GM10248 (cell line): ENCODE data around the gene CCDC92B.

ENCODE experiments used
- CTCF ChIA-PET: fragments of 300-600 bp; sonication (Branson Sonifier 250); formaldehyde crosslinking; extraction: SDS; loops from one replicate; lab custom pipeline; 2021; ENCODE audit warnings: antibody characterized with exemption; lab: Yijun Ruan, JAX
- POLR2A ChIA-PET: fragments of 350-650 bp; sonication (Branson Sonifier 250); formaldehyde crosslinking; extraction: SDS; loops from one replicate; lab custom pipeline; 2020; ENCODE audit warnings: antibody characterized with exemption; lab: Yijun Ruan, JAX
- DNase-seq: peaks from one replicate; pipeline ENCODE4 v3.0.0; 2012; ENCODE audit errors: extremely low spot score
- TF ChIP-seq, protein P1 (sequence below): IDR thresholded peaks from 2 replicates; pipeline ENCODE4 v1.5.1; 2012; ENCODE audit warnings: mild to moderate bottlenecking, low read depth; ENCODE audit errors: extremely low read depth, missing control alignments, control extremely low read depth

CCDC92B gene

DNA sequence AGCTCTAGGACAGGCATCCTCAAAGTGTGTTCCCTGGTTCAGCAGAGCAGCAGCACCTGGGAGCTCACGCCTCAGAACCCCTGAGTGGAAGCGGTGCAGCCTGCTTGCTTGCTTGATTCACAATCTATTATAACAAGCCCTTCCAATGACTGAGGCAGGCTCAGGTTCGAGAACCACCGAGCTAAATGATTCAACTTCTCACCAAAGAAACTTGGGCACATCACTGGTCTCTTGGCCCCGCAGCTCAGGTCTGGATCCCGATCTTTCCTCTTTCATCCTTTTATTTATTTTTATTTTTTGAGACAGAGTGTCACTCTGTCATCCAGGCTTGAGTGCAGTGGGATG is 62.4 kb downstream of the CCDC92B start:
- CTCF ChIA-PET = interaction anchor here (1.3 kb wide), 1 partner anchor 8 kb away, joined by 3 read pairs; no protein-coding TSS in a partner anchor
- DNase-seq = no peak
- POLR2A ChIA-PET = no interaction called here
- TF ChIP-seq, protein P1, sequence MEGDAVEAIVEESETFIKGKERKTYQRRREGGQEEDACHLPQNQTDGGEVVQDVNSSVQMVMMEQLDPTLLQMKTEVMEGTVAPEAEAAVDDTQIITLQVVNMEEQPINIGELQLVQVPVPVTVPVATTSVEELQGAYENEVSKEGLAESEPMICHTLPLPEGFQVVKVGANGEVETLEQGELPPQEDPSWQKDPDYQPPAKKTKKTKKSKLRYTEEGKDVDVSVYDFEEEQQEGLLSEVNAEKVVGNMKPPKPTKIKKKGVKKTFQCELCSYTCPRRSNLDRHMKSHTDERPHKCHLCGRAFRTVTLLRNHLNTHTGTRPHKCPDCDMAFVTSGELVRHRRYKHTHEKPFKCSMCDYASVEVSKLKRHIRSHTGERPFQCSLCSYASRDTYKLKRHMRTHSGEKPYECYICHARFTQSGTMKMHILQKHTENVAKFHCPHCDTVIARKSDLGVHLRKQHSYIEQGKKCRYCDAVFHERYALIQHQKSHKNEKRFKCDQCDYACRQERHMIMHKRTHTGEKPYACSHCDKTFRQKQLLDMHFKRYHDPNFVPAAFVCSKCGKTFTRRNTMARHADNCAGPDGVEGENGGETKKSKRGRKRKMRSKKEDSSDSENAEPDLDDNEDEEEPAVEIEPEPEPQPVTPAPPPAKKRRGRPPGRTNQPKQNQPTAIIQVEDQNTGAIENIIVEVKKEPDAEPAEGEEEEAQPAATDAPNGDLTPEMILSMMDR = no peak

DNA sequence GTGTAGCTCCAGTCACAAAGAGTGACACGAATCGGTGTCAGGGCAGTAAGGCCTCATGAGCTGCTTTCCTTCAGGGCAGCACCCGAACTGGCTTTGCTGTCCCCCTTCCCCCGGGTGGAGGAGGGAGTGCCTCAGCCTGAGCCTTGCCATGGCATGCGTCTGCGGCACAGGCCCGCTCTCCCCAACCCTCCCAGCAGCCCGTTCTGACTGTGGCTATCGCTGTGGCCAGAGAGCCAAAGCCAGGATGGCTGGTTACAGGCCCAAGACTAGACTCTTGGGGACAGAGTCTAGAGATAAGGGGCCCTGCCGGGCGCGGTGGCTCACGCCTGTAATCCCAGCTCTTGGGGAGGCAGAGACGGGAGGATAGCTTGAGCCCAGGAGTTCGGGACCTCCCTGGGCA is 63.8 kb downstream of the CCDC92B start:
- ChIA-PET CTCF (interaction anchor here (1.3 kb wide), 1 partner anchor 60 kb away, joined by 3 read pairs; no protein-coding TSS in a partner anchor), POLR2A (interaction anchor here (0.6 kb wide), 1 partner anchor 43 kb away, joined by 9 read pairs; no protein-coding TSS in a partner anchor)

DNA sequence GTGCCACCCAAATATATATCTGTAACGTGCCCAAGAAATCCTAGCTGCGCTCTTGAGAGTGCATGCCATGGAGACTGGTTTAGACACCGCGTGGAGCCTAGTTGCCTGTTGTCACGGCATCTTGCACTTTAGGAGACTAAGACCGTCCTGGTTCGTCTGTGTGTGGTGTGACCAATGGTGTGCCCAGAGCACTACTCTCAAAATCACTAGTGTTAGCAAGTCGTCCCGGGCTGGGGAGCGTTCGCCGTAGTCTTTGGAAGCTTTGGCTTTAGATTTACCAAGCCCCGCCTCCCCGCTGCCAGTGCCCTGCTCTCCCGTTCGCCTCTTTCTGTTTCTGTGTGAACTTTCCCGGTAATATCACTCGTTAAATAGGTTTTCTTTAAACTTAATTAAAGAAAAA is 64.9 kb downstream of the CCDC92B start:
- TF ChIP-seq, protein P1 = no peak
- DNase-seq = no peak
- POLR2A ChIA-PET = no interaction called here
- CTCF ChIA-PET = interaction anchor here (1.5 to 2.3 kb wide), 2 partner anchors 10 to 16 kb away, joined by 4 to 14 read pairs; no protein-coding TSS in a partner anchor

More for the DNA sequence above, 63.8 kb downstream of the CCDC92B start:
- TF ChIP-seq, protein P1 = no peak
- DNase-seq = no peak

DNA sequence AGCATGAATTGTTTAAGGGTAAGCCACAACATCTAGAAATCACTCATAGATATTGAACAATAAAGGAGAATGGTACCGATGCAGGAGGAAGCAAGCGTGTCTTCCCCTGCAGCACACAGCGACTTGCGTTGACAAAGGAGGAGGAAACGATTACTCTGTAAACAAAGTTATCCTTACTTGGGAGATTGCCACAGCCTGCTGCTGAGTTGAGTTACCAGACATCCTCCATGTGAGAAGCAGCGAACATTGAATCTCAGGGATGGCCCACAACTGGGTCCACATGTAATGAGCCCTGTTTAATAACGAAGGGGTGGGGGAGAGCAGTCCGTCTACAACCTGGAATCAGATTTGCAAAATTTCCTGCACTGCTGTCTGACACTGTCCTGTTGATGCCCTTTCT is 65.5 kb downstream of the CCDC92B start:
- TF ChIP-seq, protein P1 = no peak
- DNase-seq = no peak
- ChIA-PET CTCF (interaction anchor here (1.5 to 2.3 kb wide), 2 partner anchors 9 to 17 kb away, joined by 4 to 14 read pairs; no protein-coding TSS in a partner anchor), POLR2A (no interaction called here)

DNA sequence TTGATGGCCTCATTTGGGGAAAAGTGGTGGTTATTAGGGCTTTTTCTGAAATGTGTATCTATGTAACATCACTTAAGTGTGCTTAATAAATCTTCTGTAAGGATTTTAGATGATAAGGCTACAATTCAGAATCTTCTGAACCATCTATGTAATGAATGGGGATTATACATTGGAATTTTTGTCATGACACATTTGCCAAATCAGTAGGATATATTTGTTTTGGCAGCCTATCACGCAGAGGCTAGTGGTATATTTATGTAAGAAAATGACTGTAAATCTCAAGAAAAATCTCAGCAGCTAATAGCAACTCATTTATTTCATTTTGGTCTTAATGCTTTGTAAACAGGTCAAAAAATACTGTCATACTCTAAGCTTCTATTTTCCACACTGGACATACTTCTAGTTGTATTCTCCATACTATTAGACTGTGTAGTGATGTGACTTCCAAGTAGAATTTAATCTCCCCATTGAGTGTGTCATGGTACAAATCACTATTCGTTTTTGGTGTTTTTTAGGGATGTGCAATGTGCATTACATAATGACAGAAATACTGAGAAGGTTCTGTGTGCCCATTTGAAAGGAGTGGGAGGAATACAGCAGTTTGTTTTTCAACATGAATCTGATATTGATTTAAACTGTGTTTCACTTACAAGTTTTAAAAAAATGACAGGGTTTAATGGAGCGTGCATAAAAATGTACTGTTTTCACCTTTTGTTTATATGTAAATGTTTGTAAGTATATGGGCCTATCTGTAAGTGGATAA is 67.1 kb downstream of the CCDC92B start:
- DNase-seq = no peak
- CTCF ChIA-PET = interaction anchor here (1.5 kb wide), 1 partner anchor 25 kb away, joined by 3 read pairs; no protein-coding TSS in a partner anchor
- POLR2A ChIA-PET = no interaction called here
- TF ChIP-seq, protein P1 = no peak

DNA sequence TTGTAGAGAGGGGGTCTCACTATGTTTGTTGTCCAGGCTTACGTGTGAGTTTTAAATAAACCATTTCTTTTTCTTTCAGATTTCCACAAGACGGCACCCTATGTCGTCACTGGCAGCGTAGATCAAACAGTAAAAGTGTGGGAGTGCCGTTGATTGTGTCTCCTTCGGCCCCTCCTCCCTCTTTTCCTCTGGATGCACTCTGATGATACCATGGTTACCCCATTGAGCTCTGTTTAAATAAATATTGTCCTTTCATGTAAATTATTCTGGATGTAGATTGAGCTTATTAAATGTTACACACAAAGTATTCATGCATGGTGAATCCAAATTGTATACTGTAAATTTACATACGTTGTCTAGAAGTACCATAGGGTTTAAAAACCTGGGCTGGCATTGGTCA is 67.8 kb downstream of the CCDC92B start:
- no peak for DNase-seq

More for the DNA sequence above, 67.8 kb downstream of the CCDC92B start:
- POLR2A ChIA-PET = no interaction called here
- CTCF ChIA-PET = interaction anchor here (1.5 kb wide), 1 partner anchor 26 kb away, joined by 3 read pairs; no protein-coding TSS in a partner anchor
- TF ChIP-seq, protein P1 = no peak
